ENCODE results near the gene OVOL3.

Gene OVOL3

GRCh38 chr19:36079389-36079945 lies 31.5 kb upstream of the OVOL3 start:
- DNase-seq (ENCODE audit: low spot score), result no peak
- TF ChIP-seq, protein P1, sequence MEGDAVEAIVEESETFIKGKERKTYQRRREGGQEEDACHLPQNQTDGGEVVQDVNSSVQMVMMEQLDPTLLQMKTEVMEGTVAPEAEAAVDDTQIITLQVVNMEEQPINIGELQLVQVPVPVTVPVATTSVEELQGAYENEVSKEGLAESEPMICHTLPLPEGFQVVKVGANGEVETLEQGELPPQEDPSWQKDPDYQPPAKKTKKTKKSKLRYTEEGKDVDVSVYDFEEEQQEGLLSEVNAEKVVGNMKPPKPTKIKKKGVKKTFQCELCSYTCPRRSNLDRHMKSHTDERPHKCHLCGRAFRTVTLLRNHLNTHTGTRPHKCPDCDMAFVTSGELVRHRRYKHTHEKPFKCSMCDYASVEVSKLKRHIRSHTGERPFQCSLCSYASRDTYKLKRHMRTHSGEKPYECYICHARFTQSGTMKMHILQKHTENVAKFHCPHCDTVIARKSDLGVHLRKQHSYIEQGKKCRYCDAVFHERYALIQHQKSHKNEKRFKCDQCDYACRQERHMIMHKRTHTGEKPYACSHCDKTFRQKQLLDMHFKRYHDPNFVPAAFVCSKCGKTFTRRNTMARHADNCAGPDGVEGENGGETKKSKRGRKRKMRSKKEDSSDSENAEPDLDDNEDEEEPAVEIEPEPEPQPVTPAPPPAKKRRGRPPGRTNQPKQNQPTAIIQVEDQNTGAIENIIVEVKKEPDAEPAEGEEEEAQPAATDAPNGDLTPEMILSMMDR (IDR thresholded peaks at IDR 0.05; ENCODE audit: extremely low read depth, missing control alignments), result no peak

GRCh38 chr19:36081385-36081784 lies 29.6 kb upstream of the OVOL3 start:
- no peak for DNase-seq (ENCODE audit: low spot score)
- TF ChIP-seq, protein P1 (IDR thresholded peaks at IDR 0.05; ENCODE audit: extremely low read depth, missing control alignments), result no peak

DNA sequence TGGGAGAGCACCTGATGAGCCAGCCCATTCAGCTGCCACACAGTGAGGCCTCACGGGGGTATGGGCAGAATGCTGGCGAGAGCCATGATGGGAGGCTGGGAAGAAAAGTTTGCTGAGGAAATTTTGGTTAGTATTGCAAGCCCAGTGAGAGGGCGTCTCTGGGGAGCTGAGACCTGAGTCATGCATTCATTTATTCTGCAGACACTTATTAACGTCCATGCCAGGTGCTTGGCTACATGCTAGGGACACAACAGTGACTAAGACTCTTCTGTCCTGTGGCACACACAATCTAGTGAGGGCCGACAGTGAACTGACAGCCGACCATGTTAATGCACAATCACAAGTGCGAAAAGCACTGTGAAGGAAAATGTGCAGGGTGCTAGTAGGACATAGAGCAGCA lies 29.0 kb upstream of the OVOL3 start:
- no peak for DNase-seq (ENCODE audit: low spot score)
- TF ChIP-seq, protein P1 (IDR thresholded peaks at IDR 0.05; ENCODE audit: extremely low read depth, missing control alignments), result no peak

- TF ChIP-seq, protein P1 (IDR thresholded peaks at IDR 0.05; ENCODE audit: extremely low read depth, missing control alignments), result no peak
- DNase-seq (ENCODE audit: low spot score), result no peak
These were observed 28.0 kb upstream of the OVOL3 start for GRCh38 chr19:36082916-36083315.

GRCh38 chr19:36084231-36085009 lies 26.5 kb upstream of the OVOL3 start:
- TF ChIP-seq, protein P1 (IDR thresholded peaks at IDR 0.05; ENCODE audit: extremely low read depth, missing control alignments), result no peak
- DNase-seq (ENCODE audit: low spot score), result no peak

GRCh38 chr19:36086326-36086725 lies 24.6 kb upstream of the OVOL3 start:
- TF ChIP-seq, protein P1 (IDR thresholded peaks at IDR 0.05; ENCODE audit: extremely low read depth, missing control alignments), result no peak
- DNase-seq (ENCODE audit: low spot score), result no peak

DNA sequence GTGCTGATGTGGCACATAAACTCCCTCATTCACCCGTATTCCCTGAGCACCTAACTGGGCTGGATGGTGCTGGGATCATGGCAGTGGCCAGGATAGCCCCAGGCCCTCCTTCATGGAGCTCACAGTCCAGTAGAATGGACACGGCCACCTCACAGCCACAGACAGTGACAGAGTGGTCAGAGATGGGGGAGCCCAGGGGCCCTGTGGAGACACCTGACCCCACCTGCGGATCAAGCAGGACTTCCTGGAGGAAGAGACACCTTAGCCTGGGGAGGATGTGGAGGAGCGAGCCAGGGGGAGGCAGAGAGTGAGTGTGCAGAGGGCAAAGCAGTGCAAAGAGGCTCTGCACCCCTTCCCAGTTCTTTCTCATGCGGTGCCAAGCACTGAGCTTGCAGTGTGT lies 21.1 kb upstream of the OVOL3 start:
- DNase-seq (ENCODE audit: low spot score), result no peak
- TF ChIP-seq, protein P1 (IDR thresholded peaks at IDR 0.05; ENCODE audit: extremely low read depth, missing control alignments), result no peak

All from GM20000 (cell line).